NCI-H345 treated with DMSO at 0.1 percent for 48 hours (cell line): ENCODE results near the gene SLC8A2.
A peak's percentile ranks its signal among the peaks of the same experiment; 100 is the strongest.

Experiments
- DNase-seq: peaks from one replicate; lab custom pipeline; 2025; ENCODE audit not compliant: unreplicated experiment; lab: John Stamatoyannopoulos, UW

SLC8A2 gene

GRCh38 chr19:47471733-47472457 is at the start of gene SLC8A2:
TSS of gene SLC8A2 (minus strand) at chr19:47471893. CDS start at chr19:47466403, 5,490 bp downstream.
- no peak for DNase-seq

- DNase-seq, result no peak
These were observed 49.1 kb upstream of the SLC8A2 start for GRCh38 chr19:47520839-47521238.

GRCh38 chr19:47520343-47520806 is 48.7 kb upstream of the SLC8A2 start:
- no peak for DNase-seq

- DNase-seq, result no peak
These were observed 47.2 kb upstream of the SLC8A2 start for GRCh38 chr19:47518854-47519253.

- no peak for DNase-seq
These were observed 46.4 kb upstream of the SLC8A2 start for GRCh38 chr19:47518139-47518538.

GRCh38 chr19:47514869-47515588 is 43.3 kb upstream of the SLC8A2 start, which contains the start of gene NAPA:
TSS of gene NAPA (minus strand) at chr19:47515063. CDS start at chr19:47514940, 123 bp downstream.
- peak; percentile 99 for DNase-seq

- no peak for DNase-seq
These were observed 42.6 kb upstream of the SLC8A2 start for GRCh38 chr19:47514151-47514868.

- DNase-seq, result no peak
These were observed 41.2 kb upstream of the SLC8A2 start for GRCh38 chr19:47512948-47513319.

GRCh38 chr19:47512183-47512947 is 40.7 kb upstream of the SLC8A2 start:
- DNase-seq, result no peak

- no peak for DNase-seq
These were observed 40.0 kb upstream of the SLC8A2 start for GRCh38 chr19:47511681-47512080.

GRCh38 chr19:47511128-47511517 is 39.4 kb upstream of the SLC8A2 start:
- no peak for DNase-seq

- no peak for DNase-seq
These were observed 38.9 kb upstream of the SLC8A2 start for GRCh38 chr19:47510516-47511127.

GRCh38 chr19:47509973-47510372 is 38.3 kb upstream of the SLC8A2 start:
- no peak for DNase-seq

GRCh38 chr19:47509170-47509847 is 37.6 kb upstream of the SLC8A2 start:
- no peak for DNase-seq

GRCh38 chr19:47508721-47509120 is 37.0 kb upstream of the SLC8A2 start:
- no peak for DNase-seq

GRCh38 chr19:47507924-47508553 is 36.3 kb upstream of the SLC8A2 start:
- DNase-seq, result no peak

- DNase-seq, result no peak
These were observed 35.3 kb upstream of the SLC8A2 start for GRCh38 chr19:47507012-47507411.

- DNase-seq, result no peak
These were observed 34.8 kb upstream of the SLC8A2 start for GRCh38 chr19:47506459-47506858.

- no peak for DNase-seq
These were observed 33.8 kb upstream of the SLC8A2 start for GRCh38 chr19:47505506-47505905.

- no peak for DNase-seq
These were observed 32.1 kb upstream of the SLC8A2 start for GRCh38 chr19:47503826-47504150.
